GM21825 (cell line): Measurements from ENCODE around the gene NLRC5.
A peak's percentile ranks its signal among the peaks of the same experiment; 100 is the strongest.

Experiments used
- ATAC-seq: cut with Tn5 transposase; IDR thresholded peaks from one replicate; pipeline ENCODE4 v1.9.1; 2021; ENCODE audit warnings: mild to moderate bottlenecking, moderate library complexity; ENCODE audit not compliant: unreplicated experiment

Gene NLRC5

DNA sequence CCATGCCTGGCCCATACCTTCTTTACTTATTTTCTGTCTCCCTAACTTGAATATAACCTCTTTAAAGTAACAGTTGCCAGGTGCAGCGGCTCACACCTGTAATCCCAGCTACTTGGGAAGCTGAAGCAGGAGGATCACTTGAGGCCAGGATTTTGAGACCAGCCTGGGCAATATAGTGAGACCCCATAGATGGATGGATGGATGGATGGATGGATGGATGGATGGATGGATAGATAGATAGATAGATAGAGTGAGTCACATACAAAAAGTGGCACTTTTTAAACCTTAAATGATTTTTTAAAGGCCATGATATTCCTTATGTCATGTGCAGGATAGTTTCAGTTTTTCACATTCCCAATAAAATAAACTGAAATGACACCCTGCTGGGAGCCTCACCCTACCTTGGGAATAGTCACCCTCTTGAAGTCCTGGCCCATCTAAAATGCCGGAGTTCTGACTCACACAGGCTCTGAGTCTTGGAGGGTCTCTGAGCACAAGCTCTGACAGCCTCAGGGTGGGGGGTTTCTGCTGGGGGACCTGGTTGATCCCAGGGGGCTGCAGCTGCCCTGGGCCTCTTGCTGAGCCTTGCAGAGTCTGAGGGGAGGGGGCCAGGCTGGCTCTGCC lies 129.2 kb downstream of the NLRC5 start:
- no peak for ATAC-seq

DNA sequence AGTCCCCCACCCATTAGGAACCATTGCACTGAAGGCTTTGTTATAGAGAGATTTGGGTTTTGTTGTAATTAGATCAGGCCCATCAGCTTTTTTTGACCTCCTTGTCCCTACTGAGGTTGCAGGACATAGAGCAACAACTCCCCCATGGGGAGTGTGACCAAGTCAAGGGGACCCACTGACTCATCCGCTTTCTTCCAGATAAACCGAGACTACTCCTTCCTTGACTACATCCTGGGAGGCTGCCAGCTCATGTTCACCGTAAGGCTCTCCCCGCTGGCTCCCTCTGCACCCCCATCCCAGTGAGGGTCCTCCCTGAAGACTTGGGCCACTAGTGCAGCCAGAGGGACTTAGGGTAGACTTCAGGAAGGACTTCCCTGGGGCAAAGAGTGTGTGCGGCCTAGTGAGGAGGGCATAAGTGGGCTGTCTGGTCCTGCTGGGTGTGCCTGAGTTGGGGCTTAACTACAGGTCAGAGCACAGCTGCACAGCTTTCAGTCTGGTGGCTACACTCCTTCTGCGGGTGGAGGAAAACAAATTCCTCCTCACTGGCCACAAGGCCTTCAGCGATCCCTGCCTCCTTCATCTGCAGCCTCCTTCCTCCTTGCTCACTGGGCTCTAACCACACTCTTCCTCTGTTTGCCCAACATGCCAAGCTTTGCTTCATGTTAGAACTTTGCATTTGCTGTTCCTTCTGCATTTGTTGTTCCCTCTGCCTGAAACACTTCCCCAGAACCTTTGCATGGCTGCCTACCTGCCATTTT lies 134.0 kb downstream of the NLRC5 start:
- ATAC-seq, result no peak

DNA sequence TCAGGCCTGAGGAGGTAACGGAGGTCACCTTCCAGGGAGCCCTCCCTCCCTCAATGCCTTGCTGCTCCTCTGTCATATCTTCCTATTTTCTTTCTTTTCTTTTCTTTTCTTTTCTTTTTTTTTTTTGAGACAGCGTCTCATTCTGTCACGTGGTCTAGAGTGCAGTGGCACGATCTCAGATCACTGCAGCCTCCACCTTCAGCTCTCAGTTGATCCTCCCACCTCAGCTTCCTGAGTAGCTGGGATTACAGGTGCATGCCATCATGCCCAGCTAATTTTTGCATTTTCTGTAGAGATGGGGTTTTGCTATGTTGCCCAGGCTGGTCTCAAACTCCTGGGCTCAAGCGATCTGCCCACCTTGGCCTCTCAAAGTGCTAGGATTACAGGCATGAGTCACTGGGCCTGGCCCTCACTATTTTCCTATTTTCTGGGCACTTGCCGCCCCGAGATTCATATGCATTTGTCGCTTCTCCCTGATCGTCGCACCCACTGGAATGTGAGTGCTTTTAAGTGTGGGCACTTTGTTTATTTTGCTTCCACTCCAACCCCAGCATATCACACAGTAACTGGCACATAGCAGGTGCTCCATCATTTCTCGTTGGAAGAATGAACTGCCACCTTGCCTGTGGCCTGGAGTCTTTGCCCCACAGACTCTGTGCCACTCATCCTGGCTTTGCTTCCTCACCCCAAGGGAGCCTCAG lies 134.8 kb downstream of the NLRC5 start:
- ATAC-seq, result no peak

DNA sequence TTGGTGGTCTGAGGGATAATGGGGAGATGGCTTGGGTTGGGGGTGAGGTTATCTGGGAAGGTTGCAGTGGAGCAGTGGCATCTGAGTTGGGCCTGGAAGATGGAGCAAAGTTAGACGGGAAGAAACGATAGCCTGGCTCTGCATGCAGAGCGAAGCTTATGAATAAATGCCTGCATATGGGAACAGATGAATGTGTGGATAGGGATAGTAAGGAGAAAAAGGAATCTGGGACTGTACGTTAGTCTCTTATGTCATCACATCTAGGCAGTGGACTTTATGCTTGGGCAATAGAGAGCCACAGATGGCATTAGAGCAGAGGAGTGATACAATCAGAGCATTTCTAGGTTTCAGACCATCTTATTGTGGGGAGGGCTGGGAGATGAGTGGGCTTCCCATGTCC lies 136.0 kb downstream of the NLRC5 start:
- no peak for ATAC-seq

DNA sequence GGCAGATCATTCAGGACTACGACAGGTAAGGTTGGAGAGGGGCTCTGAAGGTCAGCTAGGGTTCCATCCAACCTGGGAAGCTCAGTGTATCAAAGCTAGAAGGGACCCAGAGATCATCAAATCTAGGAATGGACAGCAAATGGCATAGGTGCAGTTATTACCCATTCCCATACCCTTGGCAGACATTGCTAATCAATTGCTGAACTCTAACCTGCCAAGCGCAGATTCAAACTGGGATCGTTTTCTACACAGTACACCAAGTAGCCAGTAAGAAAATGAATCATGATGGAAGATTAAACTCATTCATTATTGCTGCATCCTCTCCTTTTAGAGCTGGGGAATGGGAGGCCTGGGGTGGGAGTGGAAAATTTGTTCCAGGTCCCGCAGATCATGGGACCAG lies 136.6 kb downstream of the NLRC5 start:
- no peak for ATAC-seq

- no peak for ATAC-seq
These were observed 137.1 kb downstream of the NLRC5 start for GRCh38 chr16:57126411-57126810.

DNA sequence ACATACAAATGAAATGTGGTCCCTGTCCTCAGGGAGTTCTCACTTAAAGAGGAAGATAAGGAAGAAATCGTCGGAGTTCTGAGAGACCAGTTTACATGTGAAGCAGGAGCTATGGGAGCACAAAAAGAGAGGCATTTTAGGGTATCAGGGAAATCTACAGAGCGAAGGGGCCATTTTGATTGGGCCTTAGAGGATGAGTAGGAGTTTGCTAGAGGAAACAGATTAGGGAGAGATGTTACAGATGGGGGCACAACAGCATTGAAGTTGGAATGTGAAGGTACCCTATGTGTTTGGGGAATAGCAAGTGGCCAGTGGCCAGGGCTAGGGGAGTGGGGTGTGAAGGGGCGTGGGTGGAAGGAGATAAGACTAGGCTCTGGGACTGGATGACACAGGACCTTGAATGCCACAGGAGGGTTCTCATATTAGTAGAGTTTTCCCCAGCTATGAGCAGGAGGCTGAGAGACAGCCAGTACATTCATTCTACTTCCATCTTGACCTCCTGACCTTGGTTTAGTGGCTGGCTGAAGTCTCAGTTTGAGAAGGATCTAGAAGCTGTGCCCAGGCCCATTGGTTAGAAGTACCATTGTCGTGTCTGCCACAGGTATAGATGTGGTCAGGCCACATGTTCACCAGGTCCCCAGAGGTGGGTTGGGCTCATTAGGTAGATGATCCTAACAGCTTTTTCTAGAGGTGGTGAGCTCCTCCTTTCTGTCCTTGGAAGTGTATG lies 137.8 kb downstream of the NLRC5 start:
- no peak for ATAC-seq

DNA sequence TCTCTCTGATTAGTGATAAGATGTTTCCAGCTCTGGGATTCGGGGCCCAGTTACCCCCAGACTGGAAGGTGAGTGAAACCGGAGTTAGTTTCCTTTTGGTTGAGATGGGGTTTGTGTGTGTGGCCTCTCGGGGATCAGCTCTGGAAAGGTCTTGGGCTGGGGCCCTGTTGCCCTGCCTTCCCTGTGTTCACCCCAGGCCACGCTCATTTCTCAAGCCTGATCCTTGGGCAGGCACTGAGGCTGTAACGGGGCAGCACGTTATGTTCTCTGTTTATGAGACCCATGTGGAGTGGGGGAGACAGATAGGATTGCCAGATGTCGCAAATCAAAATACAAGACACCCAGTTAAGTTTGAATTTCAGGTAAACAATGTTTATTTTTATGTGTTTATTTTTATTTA lies 138.5 kb downstream of the NLRC5 start:
- no peak for ATAC-seq

- peak; percentile 41 for ATAC-seq
These were observed 139.5 kb downstream of the NLRC5 start for GRCh38 chr16:57128771-57129389.

DNA sequence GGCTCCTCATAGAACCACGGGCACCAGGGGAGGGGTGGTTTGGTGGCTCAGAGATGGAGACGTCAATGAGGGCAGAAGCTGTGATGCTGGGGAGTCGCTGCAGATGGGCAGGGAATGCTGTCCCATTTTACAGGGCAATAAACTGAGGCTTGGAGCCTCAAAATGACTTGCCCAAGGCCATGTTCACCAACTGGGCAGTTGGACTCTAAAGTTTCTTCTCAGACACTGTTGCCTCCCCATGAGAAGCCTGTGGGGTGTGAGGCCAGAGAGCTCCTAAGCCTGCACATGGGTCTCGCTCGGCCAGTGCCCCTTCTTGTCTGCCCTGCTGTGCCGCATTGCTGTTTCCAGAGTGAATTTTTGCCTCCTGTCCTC lies 141.6 kb downstream of the NLRC5 start:
- ATAC-seq, result no peak

DNA sequence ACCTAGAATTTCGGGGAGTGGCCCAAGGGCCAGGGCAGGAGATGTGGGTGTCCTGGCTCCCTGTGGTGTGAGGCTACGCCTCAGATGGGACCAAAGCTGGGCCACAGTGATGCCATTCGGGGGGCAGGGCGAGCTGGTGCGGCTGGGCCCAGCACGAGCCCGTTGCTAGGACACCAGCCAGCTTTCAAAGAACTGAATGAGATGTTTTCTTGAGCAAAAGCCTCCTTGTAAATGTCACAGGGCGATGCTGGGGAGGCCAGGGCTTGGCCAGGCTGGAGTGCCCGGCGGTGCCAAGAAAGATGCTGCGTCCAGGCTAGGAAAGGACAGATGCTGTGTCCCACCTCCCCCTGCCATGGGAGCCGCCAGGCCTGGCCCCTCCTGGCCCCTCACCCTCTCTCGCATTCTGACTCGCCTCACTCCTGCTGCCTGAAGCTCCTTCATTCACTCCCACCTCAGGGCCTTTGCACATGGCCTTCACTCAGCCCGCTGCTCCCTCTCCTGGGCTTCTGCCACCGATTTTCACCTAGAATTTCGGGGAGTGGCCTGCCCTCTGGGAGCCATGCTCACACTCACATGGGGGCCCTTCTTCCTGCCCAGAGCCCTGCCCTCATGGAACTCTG lies 142.1 kb downstream of the NLRC5 start:
- ATAC-seq, result no peak

GRCh38 chr16:57132470-57132869 lies 143.1 kb downstream of the NLRC5 start:
- ATAC-seq, result no peak

- no peak for ATAC-seq
These were observed 143.7 kb downstream of the NLRC5 start for GRCh38 chr16:57133031-57133430.
